Umbilical cord (tissue), 2 donors: ENCODE measurements around the gene SREBF1. TPM values are rescaled to one million over a fixed set of nuclear protein-coding genes. Genes with fewer than 3 reads are reported as not detected.
A peak's percentile ranks its signal among the peaks of the same experiment; 100 is the strongest.

Experiments used
- DNase-seq: peaks from one replicate; pipeline ENCODE4 v3.0.0-alpha.2; 2015; ENCODE audit warnings: low spot score
- total RNA-seq: library from RNA; depleted of rRNA; stranded (reverse); fragments of >200 nt; gene quantifications from one replicate; pipeline ENCODE4 v1.2.3, GENCODE V29; 2014; ENCODE audit warnings: low replicate concordance; ENCODE audit not compliant: insufficient read depth

SREBF1 gene
- total RNA-seq, 1 donor from 2014 or later: 62.6 TPM

DNA sequence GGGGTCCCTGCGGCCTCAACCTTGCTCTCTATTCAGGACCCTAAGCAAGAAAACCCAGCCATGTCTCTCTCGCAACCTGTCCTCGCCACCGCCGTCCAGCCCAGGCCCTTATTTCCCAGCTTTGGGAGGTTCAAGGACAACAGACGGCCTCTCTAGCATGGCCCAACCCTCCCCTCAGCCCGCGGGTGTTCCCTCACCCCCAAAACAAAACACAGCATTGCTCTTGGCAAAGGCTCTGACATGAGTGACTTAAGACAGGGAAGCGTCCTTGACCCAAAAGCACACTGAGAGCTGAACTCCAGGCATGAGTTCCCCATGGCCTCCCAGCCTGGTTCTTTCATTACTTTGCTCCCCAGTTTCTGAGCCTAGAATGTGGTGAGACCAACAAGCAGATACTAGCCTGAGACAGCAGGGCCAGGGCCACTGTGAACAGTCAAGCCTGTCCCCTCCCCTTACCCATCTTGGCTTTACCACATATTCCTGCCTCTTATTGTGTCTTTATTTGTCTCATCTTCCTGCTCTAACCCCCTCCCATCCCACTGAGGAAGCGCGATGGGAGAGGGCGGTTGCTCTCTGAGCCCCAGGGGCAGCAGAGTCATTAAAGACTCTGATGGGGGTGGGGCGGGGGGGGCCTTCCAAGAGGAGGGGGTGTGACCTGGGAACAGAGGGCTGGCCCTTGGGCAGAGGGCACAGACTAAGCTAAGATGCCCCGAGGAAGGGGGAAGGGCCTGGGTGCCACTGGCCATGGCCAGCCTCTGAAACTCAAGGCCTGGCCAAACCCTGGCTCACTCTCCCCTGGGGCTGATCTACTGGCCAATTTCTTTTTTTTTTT, 11.8 kb downstream of the SREBF1 start:
- peak; percentile 34 for DNase-seq

DNA sequence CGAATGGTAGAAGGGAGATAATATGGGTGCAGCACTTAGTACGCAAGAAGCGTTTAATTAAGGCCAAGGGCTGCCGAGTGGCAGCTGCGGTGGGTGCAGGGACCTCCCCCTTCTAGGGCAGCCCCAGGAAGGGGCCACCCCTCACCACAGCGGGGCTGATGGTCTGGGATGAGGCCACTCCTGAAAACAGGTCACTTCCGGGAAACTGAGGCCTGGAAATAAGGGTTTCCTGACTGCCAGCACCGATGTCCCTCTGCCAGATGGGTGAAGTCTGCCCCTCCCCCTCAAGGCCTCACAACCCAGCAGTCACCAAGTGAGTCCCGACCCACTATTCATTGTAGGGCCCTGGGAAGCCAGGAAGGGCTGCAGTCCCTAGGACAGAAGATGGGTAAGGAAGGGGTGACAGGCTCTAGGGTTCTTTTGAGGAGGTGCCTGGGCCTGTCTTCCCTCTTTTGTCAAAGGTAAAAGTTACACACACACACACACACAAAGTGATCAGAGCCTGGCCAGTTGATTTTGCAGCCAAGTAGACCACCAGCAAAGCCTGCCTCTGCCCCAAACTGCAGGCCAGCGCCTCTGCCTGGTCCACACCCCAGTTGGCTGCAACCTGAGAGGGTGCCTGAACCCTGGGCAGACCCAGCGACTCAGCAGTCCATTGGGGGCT, 12.5 kb downstream of the SREBF1 start:
- DNase-seq: peak; percentile 35

DNA sequence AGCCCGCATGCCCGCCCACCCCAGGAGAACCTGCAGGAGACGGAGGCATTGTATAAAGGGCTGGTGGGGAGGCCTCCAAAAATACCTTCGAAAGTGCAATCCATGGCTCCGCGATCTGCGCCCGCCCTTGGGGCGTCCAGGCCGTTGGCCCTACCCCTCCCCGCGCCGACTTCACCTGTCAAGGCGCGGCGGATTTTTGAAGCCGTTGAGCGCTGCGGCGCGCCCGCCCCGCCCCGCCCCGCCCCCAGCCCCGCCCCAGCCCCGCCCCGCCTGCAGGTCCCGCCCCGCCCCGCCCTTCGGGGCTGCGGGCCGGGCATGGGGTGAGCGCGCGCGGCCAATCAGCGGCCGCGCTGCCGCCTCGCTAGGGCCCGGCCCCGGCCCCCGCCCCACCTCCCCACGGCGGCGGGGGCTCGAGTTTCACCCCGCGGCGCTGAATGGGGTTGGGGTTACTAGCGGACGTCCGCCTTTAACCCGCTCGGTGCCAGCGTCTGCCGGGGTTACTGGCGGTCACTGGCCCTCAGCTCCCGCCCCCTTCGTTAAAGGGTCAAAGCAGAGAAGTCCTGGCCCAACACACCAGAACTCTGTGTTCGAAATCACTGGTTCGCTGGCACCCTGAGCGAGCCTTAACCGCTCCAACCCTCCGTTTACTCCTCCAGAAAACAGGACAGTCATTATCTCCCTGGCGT, 13.2 kb downstream of the SREBF1 start:
- DNase-seq: peak; percentile 90

- no peak for DNase-seq
These were observed 14.2 kb downstream of the SREBF1 start for GRCh38 chr17:17822616-17823015.

GRCh38 chr17:17822189-17822588, 14.6 kb downstream of the SREBF1 start:
- no peak for DNase-seq

DNA sequence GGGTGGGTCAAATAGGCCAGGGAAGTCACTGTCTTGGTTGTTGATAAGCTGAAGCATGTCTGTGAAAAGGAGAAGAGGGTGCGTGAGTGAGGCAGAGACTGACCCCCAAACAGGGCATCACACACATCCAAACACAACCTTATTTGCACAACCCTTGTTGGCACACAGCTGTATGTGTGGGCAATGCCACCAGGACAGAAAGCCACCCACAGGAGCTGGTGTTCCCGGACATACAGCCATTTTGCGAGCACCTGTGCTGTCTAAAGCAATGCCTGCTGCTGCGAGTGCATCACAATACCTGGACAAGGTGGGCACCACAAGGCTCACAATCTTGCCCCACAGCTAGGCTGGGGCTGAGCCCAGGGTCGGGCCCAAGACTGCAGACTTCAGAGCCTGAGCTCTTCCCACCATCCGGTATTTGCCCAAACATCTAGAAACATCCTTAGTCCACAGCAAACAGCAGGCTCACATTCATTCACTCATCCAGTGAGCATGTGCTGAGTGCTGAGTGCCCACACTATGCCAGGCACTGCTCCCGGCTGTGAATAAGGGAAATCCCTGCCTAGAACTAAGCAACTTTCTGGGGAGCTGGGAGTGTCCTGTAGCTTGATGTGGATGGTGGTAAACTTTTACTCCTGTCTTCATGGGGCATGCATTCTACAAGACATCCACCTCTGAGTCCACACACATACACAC, 16.2 kb downstream of the SREBF1 start:
- no peak for DNase-seq

- no peak for DNase-seq
These were observed 16.7 kb downstream of the SREBF1 start for GRCh38 chr17:17820046-17820445.

GRCh38 chr17:17819561-17819995, 17.2 kb downstream of the SREBF1 start:
- DNase-seq: no peak

DNA sequence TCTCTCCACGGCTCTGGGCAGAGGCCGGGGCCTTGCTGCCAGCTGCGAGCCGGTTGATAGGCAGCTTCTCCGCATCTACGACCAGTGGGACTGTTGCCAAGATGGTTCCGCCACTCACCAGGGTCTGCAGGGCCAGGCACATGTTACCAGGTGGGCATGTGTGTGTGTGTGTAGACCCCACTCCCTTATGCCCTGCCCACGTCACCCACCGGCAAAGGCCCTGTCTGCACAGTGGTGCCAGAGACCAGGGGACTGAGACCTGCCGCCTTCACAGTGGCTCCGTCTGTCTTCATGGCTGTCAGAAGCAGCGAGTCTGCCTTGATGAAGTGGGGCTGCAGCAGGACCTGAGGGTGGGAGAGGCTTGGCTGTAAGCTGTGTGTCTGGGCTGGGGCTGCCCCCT, 17.7 kb downstream of the SREBF1 start:
- no peak for DNase-seq

DNA sequence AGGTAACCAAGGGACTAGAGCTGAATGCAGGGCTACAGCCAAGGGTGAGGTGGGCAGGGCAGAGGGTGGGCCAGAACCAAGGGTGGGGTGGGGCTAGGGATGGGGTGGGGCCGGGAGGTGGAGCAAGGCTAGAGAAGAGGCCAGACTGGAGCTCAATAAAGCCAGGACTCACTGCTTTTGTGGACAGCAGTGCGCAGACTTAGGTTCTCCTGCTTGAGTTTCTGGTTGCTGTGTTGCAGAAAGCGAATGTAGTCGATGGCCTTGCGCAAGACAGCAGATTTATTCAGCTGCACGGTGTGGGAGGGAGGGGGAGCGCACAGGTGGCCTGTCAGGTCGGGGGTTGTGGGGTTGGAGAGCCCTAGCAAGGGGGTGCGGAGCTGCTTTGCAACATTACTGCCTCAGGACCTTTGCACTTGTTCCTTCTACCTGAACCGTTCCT, 18.7 kb downstream of the SREBF1 start:
- DNase-seq: no peak

- no peak for DNase-seq
These were observed 19.2 kb downstream of the SREBF1 start for GRCh38 chr17:17817552-17817947.

GRCh38 chr17:17816831-17817551, 19.8 kb downstream of the SREBF1 start:
- DNase-seq: no peak

DNA sequence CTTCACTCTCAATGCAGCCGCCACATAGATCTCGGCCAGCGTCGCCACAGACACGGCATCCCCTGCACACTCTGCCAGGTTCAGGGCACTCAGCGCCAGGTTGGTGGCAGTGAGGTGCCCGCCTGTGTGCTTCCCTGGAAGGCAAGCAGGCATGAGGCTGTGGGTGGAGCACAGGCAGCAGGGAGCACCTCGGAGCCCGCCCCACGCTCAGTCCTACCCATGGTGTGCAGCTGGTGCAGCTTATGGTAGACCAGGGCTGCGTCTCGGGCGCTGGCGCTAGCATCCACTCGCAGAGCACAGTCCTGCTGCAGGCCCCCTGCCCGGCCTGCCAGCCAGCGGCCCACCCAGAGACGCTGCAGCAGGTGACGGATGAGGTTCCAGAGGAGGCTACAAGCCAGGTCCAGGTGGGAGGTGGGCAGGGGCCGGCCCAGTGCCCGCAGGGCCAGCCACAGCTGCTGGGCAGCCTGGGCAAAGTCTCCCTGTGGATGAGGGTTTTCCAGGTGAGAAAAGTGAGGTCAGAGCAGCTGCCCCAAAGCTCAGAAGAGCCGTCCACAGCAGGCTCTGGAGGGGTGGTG, 20.5 kb downstream of the SREBF1 start:
- DNase-seq: no peak

GRCh38 chr17:17815436-17816200, 21.2 kb downstream of the SREBF1 start:
- DNase-seq: no peak

GRCh38 chr17:17815062-17815406, 21.8 kb downstream of the SREBF1 start:
- no peak for DNase-seq

DNA sequence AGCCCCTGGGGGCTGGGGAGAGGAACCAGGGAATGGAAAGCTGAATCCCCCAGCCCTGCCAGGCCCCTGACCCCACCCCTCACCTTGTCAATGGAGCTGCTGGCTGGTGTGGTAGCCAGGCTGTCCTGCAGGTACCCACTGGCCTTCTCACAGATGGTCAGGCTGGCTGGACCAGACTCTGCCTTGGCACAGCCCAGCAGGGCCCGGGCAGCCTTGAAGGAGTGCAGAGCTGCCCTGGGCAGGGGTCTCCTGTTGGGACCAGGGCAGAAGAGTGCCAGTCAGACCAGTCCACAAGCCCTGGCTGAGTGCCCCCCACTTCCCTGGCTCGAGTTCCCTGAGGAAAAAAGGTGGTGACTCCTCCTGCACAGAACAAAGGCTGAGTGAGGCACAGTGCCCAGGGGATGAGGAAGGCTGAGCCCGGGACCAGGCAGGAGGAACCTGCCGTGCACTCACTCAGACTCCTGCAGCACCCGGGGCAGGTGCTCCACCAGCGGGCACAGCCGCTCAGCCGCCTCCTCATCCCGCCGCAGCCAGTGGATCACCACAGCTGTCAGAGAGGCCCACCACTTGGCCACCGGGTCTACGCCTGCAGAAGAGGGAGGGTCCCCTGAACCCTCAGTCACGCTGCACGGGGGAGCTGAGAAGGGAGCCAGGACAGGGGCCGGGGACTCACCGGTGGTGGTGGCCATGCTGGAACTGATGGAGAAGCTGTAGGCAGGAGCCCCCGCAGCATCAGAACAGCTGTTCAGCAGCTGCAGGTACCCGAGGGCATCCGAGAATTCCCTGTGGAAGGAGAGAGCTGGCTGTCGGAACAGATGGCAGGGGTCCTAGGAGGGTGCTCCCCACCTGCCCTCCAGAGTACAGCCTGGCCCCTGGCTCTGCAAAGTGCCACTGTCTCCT, 22.4 kb downstream of the SREBF1 start:
- no peak for DNase-seq

GRCh38 chr17:17813725-17814095, 23.1 kb downstream of the SREBF1 start:
- no peak for DNase-seq

GRCh38 chr17:17813055-17813724, 23.6 kb downstream of the SREBF1 start:
- no peak for DNase-seq
